MM.1S (cell line): ENCODE results near the gene VCPKMT.

Experiments used
- DNase-seq: peaks from one replicate; pipeline ENCODE4 v3.0.0-alpha.2; 2015
- H2AFZ ChIP-seq: fragments of 300-600 bp; sonication (generic); 2 replicates; pipeline ENCODE4 v1.6.0; 2016; ENCODE audit warnings: antibody characterized with exemption, low read length
- H3F3A ChIP-seq: fragments of 300-600 bp; sonication (generic); 2 replicates; pipeline ENCODE4 v1.6.1; 2016; ENCODE audit warnings: mild to moderate bottlenecking, antibody characterized with exemption, low read length, moderate library complexity, mixed read lengths; ENCODE audit not compliant: insufficient read depth
- H3K27ac ChIP-seq: fragments of 300-600 bp; sonication (generic); 2 replicates; pipeline ENCODE4 v1.5.1; 2016; ENCODE audit warnings: mild to moderate bottlenecking, low read length
- H3K27me3 ChIP-seq: fragments of 300-600 bp; sonication (generic); replicated peaks from 2 replicates; pipeline ENCODE4 v1.6.0; 2016; ENCODE audit warnings: low read length; ENCODE audit not compliant: insufficient read depth
- H3K36me3 ChIP-seq: fragments of 300-600 bp; sonication (generic); replicated peaks from 2 replicates; pipeline ENCODE4 v1.6.1; 2016; ENCODE audit warnings: mild to moderate bottlenecking, low read length, mixed read lengths; ENCODE audit not compliant: insufficient read depth
- H3K4me1 ChIP-seq: fragments of 300-600 bp; sonication (generic); 2 replicates; pipeline ENCODE4 v1.6.1; 2016; ENCODE audit warnings: low read length, mixed read lengths
- H3K4me2 ChIP-seq: fragments of 300-600 bp; sonication (generic); 2 replicates; pipeline ENCODE4 v1.6.0; 2016; ENCODE audit warnings: low read depth, low read length
- H3K4me3 ChIP-seq: fragments of 300-600 bp; sonication (generic); 2 replicates; pipeline ENCODE4 v1.5.1; 2016; ENCODE audit warnings: low read length, mixed read lengths
- H3K79me2 ChIP-seq: fragments of 300-600 bp; sonication (generic); 2 replicates; pipeline ENCODE4 v1.6.1; 2016; ENCODE audit warnings: mixed run types, low read length, mixed read lengths
- H3K9ac ChIP-seq: fragments of 300-600 bp; sonication (generic); 2 replicates; pipeline ENCODE4 v1.6.1; 2016; ENCODE audit warnings: low read length, mixed read lengths
- H3K9me2 ChIP-seq: fragments of 300-600 bp; sonication (generic); replicated peaks from 2 replicates; pipeline ENCODE4 v1.6.1; 2016; ENCODE audit warnings: mild to moderate bottlenecking, low read length, mixed read lengths; ENCODE audit not compliant: insufficient read depth
- H3K9me3 ChIP-seq: fragments of 300-600 bp; sonication (generic); replicated peaks from 2 replicates; pipeline ENCODE4 v1.6.1; 2016; ENCODE audit warnings: mild to moderate bottlenecking, low read length, mixed read lengths; ENCODE audit not compliant: insufficient read depth
- H4K20me1 ChIP-seq: fragments of 300-600 bp; sonication (generic); 2 replicates; pipeline ENCODE4 v1.6.1; 2016; ENCODE audit warnings: mild to moderate bottlenecking, low read length, moderate library complexity, mixed read lengths; ENCODE audit not compliant: insufficient read depth
- EZH2 ChIP-seq: fragments of 300-600 bp; sonication (generic); optimal IDR thresholded peaks from 2 replicates; pipeline ENCODE3; 2017; ENCODE audit warnings: low read depth, mild to moderate bottlenecking, antibody characterized with exemption, low read length, mixed read lengths
- EZH2phosphoT487 ChIP-seq: fragments of 300-600 bp; sonication (generic); IDR thresholded peaks from 2 replicates; pipeline ENCODE4 v1.6.1; 2018; ENCODE audit warnings: antibody characterized with exemption, low read length
- TF ChIP-seq, protein P1 (sequence below): fragments of 300-600 bp; sonication (generic); IDR thresholded peaks from 2 replicates; pipeline ENCODE4 v1.5.1; 2016; ENCODE audit warnings: antibody characterized with exemption, low read length, mixed read lengths

The VCPKMT gene

DNA sequence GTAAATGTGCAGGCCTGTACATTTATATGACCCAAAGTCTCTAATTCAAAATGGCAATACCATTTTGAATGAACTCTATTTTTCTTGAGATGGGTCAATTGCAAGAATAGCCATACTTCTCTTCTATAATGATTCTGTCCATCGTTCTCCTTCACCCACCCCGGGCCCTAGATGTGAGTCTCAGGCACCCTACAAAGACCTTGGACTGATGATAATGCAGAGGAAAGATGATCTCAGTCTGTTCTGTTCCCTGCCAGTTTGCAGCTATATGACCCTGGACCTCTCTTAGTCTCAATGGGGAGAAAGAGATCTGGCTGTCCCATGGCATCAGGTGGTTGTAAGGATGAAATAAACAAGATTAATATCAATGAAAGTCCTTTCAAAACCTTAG lies 30.1 kb downstream of the VCPKMT start:
- Histone ChIP-seq H3K27ac (no peak overlapping the region), H3K27me3 (no peaks in the 10 kb centered on the region), H4K20me1 (no peaks in the 10 kb centered on the region), H3K9me2 (no peaks in the 10 kb centered on the region), H3K4me2 (no peak overlapping the region), H3K9ac (no peak overlapping the region), H3F3A (peaks cover 26% of the 10 kb centered on the region), H3K9me3 (no peaks in the 10 kb centered on the region), H3K4me1 (peaks cover 38% of the 10 kb centered on the region), H3K79me2 (no peaks in the 10 kb centered on the region), H3K4me3 (no peak overlapping the region), H2AFZ (no peak overlapping the region), H3K36me3 (no peaks in the 10 kb centered on the region)
- DNase-seq, result no peak
- TF ChIP-seq EZH2phosphoT487 (no peak), EZH2 (no peak)
- TF ChIP-seq, protein P1, sequence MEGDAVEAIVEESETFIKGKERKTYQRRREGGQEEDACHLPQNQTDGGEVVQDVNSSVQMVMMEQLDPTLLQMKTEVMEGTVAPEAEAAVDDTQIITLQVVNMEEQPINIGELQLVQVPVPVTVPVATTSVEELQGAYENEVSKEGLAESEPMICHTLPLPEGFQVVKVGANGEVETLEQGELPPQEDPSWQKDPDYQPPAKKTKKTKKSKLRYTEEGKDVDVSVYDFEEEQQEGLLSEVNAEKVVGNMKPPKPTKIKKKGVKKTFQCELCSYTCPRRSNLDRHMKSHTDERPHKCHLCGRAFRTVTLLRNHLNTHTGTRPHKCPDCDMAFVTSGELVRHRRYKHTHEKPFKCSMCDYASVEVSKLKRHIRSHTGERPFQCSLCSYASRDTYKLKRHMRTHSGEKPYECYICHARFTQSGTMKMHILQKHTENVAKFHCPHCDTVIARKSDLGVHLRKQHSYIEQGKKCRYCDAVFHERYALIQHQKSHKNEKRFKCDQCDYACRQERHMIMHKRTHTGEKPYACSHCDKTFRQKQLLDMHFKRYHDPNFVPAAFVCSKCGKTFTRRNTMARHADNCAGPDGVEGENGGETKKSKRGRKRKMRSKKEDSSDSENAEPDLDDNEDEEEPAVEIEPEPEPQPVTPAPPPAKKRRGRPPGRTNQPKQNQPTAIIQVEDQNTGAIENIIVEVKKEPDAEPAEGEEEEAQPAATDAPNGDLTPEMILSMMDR, result no peak

DNA sequence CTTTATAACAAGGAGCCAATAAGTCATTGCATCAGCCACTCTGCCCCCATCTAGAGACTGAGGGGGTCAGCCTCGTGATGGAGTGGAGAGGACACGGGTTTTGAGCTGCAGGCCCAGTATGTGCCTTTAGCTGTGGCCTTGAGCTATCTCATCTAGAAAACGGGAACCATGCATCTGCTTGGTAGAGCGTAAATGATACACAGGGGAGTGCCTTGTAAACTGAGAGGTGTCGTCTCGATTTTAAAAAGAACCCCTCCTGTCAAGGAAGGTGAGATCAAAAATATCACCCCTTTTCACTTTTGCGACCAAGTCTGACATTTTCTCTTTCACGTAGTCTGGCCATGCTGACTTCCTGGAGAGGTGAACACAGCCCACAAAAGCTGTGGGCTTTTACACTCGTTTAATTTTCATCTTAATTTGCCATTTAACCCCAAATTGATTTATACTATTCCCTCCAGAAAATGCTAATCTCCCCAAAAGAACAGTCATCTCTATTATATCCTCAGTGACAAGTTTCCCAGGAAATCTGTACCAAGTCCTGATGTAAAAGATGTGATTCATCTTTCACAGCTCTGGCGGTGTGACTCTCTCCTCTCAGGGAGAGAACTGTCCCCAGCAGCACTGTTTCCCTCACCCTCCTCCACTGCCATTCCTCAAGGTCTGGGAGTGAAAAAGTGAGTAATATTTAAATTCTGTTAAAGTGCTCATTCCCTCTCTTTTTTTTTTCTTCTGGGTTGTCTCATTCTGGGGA lies 30.6 kb downstream of the VCPKMT start:
- Histone ChIP-seq H3K9ac (no peak overlapping the region), H3K27me3 (no peaks in the 10 kb centered on the region), H3K4me3 (no peak overlapping the region), H3K4me1 (peaks cover 38% of the 10 kb centered on the region), H3K9me3 (no peaks in the 10 kb centered on the region), H3K36me3 (no peaks in the 10 kb centered on the region), H4K20me1 (no peaks in the 10 kb centered on the region), H3K9me2 (no peaks in the 10 kb centered on the region), H3K27ac (no peak overlapping the region), H3F3A (peaks cover 26% of the 10 kb centered on the region), H2AFZ (no peak overlapping the region), H3K4me2 (no peak overlapping the region), H3K79me2 (no peaks in the 10 kb centered on the region)
- DNase-seq, result no peak
- no peak for TF ChIP-seq EZH2phosphoT487
- TF ChIP-seq, protein P1, result no peak
- TF ChIP-seq EZH2, result no peak

DNA sequence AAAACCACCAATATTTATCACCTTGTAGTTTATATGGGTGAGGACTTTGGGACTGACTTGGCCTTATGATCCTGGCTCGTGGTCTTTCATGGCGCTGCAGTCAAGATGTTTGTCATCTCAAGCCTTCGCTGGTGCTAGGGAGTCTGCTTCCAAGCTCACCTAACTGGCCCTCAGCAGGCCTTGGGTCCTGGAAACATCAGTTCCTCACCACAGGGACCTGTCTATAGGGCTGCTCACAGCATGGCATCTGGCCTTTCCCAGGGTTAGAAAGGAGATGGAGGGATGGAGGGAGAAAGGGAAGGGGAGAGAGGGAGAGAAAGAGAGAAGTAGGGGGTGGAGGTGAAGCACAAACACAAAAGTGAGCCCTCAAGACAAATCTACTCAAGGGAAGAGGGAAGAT lies 31.7 kb downstream of the VCPKMT start:
- DNase-seq, result no peak

More for the DNA sequence above, 31.7 kb downstream of the VCPKMT start:
- Histone ChIP-seq H3K9ac (no peak overlapping the region), H3K9me3 (no peaks in the 10 kb centered on the region), H3K79me2 (no peaks in the 10 kb centered on the region), H4K20me1 (no peaks in the 10 kb centered on the region), H3K27me3 (no peaks in the 10 kb centered on the region), H3K36me3 (no peaks in the 10 kb centered on the region), H3K4me2 (no peak overlapping the region), H3K9me2 (no peaks in the 10 kb centered on the region), H3F3A (peaks cover 26% of the 10 kb centered on the region), H3K27ac (no peak overlapping the region), H3K4me3 (no peak overlapping the region), H3K4me1 (peaks cover 38% of the 10 kb centered on the region), H2AFZ (no peak overlapping the region)
- TF ChIP-seq EZH2, result no peak
- TF ChIP-seq, protein P1, result no peak
- no peak for TF ChIP-seq EZH2phosphoT487
